GM12878 (cell line): ENCODE measurements around the gene BCL2. TPM values are rescaled to one million over a fixed set of nuclear protein-coding genes. Genes with fewer than 3 reads are reported as not detected.

Experiments
- ATAC-seq: fragments of 200-7000 bp; cut with Tn5 transposase; 3 replicates; pipeline ENCODE4 v1.9.1; 2020; ENCODE audit warnings: mild to moderate bottlenecking, moderate library complexity
- BruUV-seq: library from RNA; stranded (reverse); fragments of 400-500 nt; replicated peaks from 2 replicates; lab custom pipeline; 2021; lab: Mats Ljungman, UMichigan
- CTCF ChIA-PET: fragments of 300-600 bp; sonication (Branson Sonifier 250); formaldehyde crosslinking; extraction: SDS; loops from one replicate; lab custom pipeline; 2021; ENCODE audit warnings: inconsistent platforms; lab: Yijun Ruan, JAX
- POLR2A ChIA-PET: fragments of 350-600 bp; formaldehyde crosslinking; extraction: SDS; loops from one replicate; lab custom pipeline; 2021; ENCODE audit warnings: inconsistent platforms; lab: Charles Lee
- RAD21 ChIA-PET: fragments of 300-600 bp; sonication (Branson Sonifier 250); formaldehyde crosslinking; loops from one replicate; lab custom pipeline; 2023; ENCODE audit warnings: antibody characterized with exemption; ENCODE audit not compliant: unreplicated experiment; lab: Charles Lee
- SMC1A ChIA-PET: fragments of 300-600 bp; sonication (Branson Sonifier 250); formaldehyde crosslinking; loops from one replicate; lab custom pipeline; 2023; ENCODE audit not compliant: unreplicated experiment, uncharacterized antibody; lab: Charles Lee
- DNase-seq: peaks from one replicate; pipeline ENCODE4 v3.0.0-alpha.2; 2011; ENCODE audit warnings: low read depth, low spot score
- FAIRE-seq: peaks from 3 replicates; lab custom pipeline; 2011; peaks lifted over from hg19 to GRCh38; lab: Jason Lieb, UNC
- H2AFZ ChIP-seq: 2 replicates; pipeline ENCODE4 v1.6.0; 2011; ENCODE audit warnings: low read depth, low read length, control low read depth; ENCODE audit not compliant: control insufficient read depth
- H3K27ac ChIP-seq: 2 replicates; pipeline ENCODE4 v1.5.1; 2011; ENCODE audit warnings: control low read depth; ENCODE audit not compliant: control insufficient read depth, insufficient read depth
- H3K27me3 ChIP-seq, 2 experiments: replicated peaks in 1 of 2; 2 replicates each; pipeline versions ENCODE4 v1.6.0 to v1.6.1; 2011; ENCODE audit warnings: low read length in 1 of 2; ENCODE audit not compliant: control insufficient read depth in 2 of 2, insufficient read depth in 2 of 2
- H3K36me3 ChIP-seq, 2 experiments: 2 replicates each; pipeline ENCODE4 v1.5.1; 2011; ENCODE audit warnings: low read length in 1 of 2; ENCODE audit not compliant: control insufficient read depth in 2 of 2, insufficient read depth in 2 of 2
- H3K4me1 ChIP-seq: 2 replicates; pipeline ENCODE4 v1.6.1; 2011; ENCODE audit warnings: mild to moderate bottlenecking, low read length, moderate library complexity, mixed read lengths; ENCODE audit not compliant: control insufficient read depth, insufficient read depth
- H3K4me2 ChIP-seq: 2 replicates; pipeline ENCODE4 v1.6.0; 2011; ENCODE audit warnings: control low read depth; ENCODE audit not compliant: control insufficient read depth, insufficient read depth
- H3K4me3 ChIP-seq: fragments of 200-600 bp; sonication (generic); 2 replicates; pipeline ENCODE4 v1.5.1; 2016
- H3K79me2 ChIP-seq: 2 replicates; pipeline ENCODE4 v1.6.0; 2011; ENCODE audit warnings: low read length; ENCODE audit not compliant: control insufficient read depth, insufficient read depth
- H3K9ac ChIP-seq: 2 replicates; pipeline ENCODE4 v1.8.0; 2011; ENCODE audit warnings: low read length, control low read depth, mixed read lengths; ENCODE audit not compliant: control insufficient read depth, insufficient read depth
- H3K9me3 ChIP-seq: replicated peaks from 3 replicates; pipeline ENCODE4 v1.5.1; 2011; ENCODE audit warnings: mild to moderate bottlenecking, low read length; ENCODE audit not compliant: control insufficient read depth, insufficient read depth
- H4K20me1 ChIP-seq: 2 replicates; pipeline ENCODE4 v1.6.0; 2011; ENCODE audit not compliant: control insufficient read depth, insufficient read depth
- BCLAF1 ChIP-seq: fragments of 450-650 bp; IDR thresholded peaks from 2 replicates; pipeline ENCODE4 v1.6.1; 2017; ENCODE audit warnings: antibody characterized with exemption, mild to moderate bottlenecking, moderate library complexity
- EED ChIP-seq: sonication (generic); IDR thresholded peaks from 2 replicates; pipeline ENCODE4 v1.6.1; 2016; ENCODE audit warnings: antibody characterized with exemption, low read depth
- HDAC2 ChIP-seq: fragments of 200-600 bp; sonication (generic); IDR thresholded peaks from 2 replicates; pipeline ENCODE4 v1.6.1; 2017
- MYC ChIP-seq: IDR thresholded peaks from 2 replicates; pipeline ENCODE4 v1.6.1; 2011; ENCODE audit warnings: mild to moderate bottlenecking, low read length, moderate library complexity, inconsistent platforms; ENCODE audit not compliant: insufficient read depth, insufficient replicate concordance, insufficient read length, severe bottlenecking
- POLR2A ChIP-seq: IDR thresholded peaks from 2 replicates; pipeline ENCODE4 v1.6.1; 2011; ENCODE audit warnings: low read depth, mild to moderate bottlenecking, low read length
- RAD21 ChIP-seq: IDR thresholded peaks from 2 replicates; pipeline ENCODE4 v1.6.1; 2011; ENCODE audit warnings: mild to moderate bottlenecking, low read depth, low read length, moderate library complexity; ENCODE audit not compliant: insufficient read depth
- RCOR1 ChIP-seq: conservative IDR thresholded peaks from 2 replicates; pipeline ENCODE4 v1.6.1; 2012; ENCODE audit warnings: low read depth, low read length, improper control_type of control experiment
- SP1 ChIP-seq: IDR thresholded peaks from one replicate; pipeline ENCODE4 v1.6.1; 2011; ENCODE audit warnings: low read depth, low read length
- WGBS: methylation state at CpG from one replicate; pipeline ENCODE4 v1.1.6; 2016; ENCODE audit warnings: low lambda C conversion rate; ENCODE audit not compliant: insufficient replicate concordance, insufficient coverage; ENCODE audit errors: missing lambda C conversion rate; 5-methylcytosine and 5-hydroxymethylcytosine counted together
- in situ Hi-C: fragments of 300-500 bp; cut with MboI; formaldehyde crosslinking; loops from 9 replicates; pipeline ENCODE4 v1.14.3; 2018; ENCODE audit warnings: mixed read lengths
- intact Hi-C: fragments of 100-400 bp; cut with micrococcal nuclease; formaldehyde crosslinking; loops from one replicate; pipeline ENCODE4 v1.14.2; 2022; ENCODE audit not compliant: unreplicated experiment
- polyA plus RNA-seq, 11 experiments: library from polyadenylated mRNA; depleted of rRNA in 4 of 11; unstranded in 6 of 11; stranded (reverse) in 5 of 11; fragments of >200 nt; fragmentation: Nextera tagmentation in 4 of 11; fragmentation: Illumina TruSeq in 1 of 11; extraction: Ambion mirVana in 4 of 11; extraction: Trizol in 1 of 11; gene quantifications; 1 replicate in 1 of 11; 2 replicates in 10 of 11; pipeline versions ENCODE4 v1.2.1 to v1.2.3, GENCODE V29; 2011 to 2016; ENCODE audit warnings: inconsistent platforms in 2 of 11, missing spikeins in 2 of 11, low read depth in 1 of 11
- total RNA-seq, 4 experiments: library from RNA; depleted of rRNA in 3 of 4; stranded (reverse); fragments of >200 nt in 3 of 4; fragmentation: Illumina TruSeq in 1 of 4; extraction: Trizol in 1 of 4; gene quantifications; 2 replicates each; pipeline versions ENCODE4 v1.2.1 to v1.2.3, GENCODE V29; 2013 to 2021
- TF ChIP-seq, protein P1 (sequence below): fragments of 150-350 bp; IDR thresholded peaks from 2 replicates; pipeline ENCODE4 v1.6.1; 2014; ENCODE audit warnings: mild to moderate bottlenecking, low read depth, low read length

BCL2 gene
- total and polyA plus RNA-seq, 10 of the 15 experiments (the other 5 are each of a cell fraction or from before 2014, with no cell fraction given), result 4.1 to 47.8 (median 19.3) TPM

DNA sequence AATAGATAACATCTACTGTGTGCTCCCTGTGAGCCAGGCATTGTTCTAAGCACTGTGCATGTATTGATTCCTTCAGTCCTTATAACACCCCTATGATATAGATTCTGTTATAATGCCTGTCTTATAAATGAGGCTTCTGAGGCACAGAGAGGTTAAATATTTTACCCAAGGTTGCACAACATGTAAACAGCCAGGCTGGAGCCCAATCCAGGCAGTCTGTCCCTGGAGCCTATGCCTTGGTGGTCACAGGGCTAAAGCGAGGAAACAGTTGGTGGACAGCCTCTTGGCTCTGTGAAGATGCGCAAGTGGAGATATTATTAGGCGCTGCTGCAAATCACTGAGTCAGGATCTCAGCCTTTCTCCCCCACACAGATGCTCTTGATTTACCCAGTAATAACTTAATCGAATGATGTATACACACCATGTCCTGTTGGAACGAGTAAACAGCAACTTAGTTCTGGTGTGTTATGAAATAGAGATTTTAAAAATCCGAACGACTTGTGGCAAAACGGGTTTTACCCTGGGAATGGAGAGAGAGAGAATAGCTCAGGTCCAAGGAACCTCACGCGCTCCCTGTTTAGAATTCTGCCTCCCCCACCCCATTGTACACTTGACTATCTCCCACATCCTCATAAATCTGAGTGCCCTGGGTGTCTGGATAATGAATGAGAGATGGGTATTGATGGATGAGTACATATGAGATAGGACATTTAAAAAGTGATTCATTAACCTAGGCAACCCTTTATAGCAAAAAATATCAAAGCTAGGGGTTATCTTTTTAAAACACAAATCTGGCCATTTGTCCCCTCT, 231.9 kb downstream of the BCL2 start:
- ChIA-PET CTCF (interaction anchor here (0.5 to 0.8 kb wide), 2 partner anchors 27 to 229 kb away, joined by 3 to 4 read pairs; no protein-coding TSS in a partner anchor), POLR2A (interaction anchor here (0.6 kb wide), 1 partner anchor 276 kb away, joined by 4 read pairs; no protein-coding TSS in a partner anchor), RAD21 (no interaction called here), SMC1A (interaction anchor here (0.6 kb wide), 1 partner anchor 974 kb away, joined by 3 read pairs; no protein-coding TSS in a partner anchor)
- FAIRE-seq (no peak), ATAC-seq (no peak), DNase-seq (no peak)
- WGBS, result 78% methylated on average over 10 of the region's 10 CpGs
- in situ Hi-C loops (no loop called here), intact Hi-C loops (no loop called here)
- Histone ChIP-seq H3K27ac (no peak overlapping the region), H3K4me3 (no peak overlapping the region), H3K36me3 (no peaks in the 10 kb centered on the region), H3K9ac (no peak overlapping the region), H2AFZ (no peak overlapping the region), H4K20me1 (no peaks in the 10 kb centered on the region), H3K4me2 (no peak overlapping the region), H3K79me2 (no peaks in the 10 kb centered on the region), H3K9me3 (peaks cover 3% of the 10 kb centered on the region; the same call in 2 of the 3 replicates), H3K27me3 (no peaks in the 10 kb centered on the region), H3K4me1 (no peaks in the 10 kb centered on the region)
- TF ChIP-seq MYC, result no peak
- no peak for TF ChIP-seq HDAC2
- no peak for TF ChIP-seq BCLAF1
- no peak for TF ChIP-seq EED
- TF ChIP-seq SP1, result no peak
- TF ChIP-seq, protein P1, sequence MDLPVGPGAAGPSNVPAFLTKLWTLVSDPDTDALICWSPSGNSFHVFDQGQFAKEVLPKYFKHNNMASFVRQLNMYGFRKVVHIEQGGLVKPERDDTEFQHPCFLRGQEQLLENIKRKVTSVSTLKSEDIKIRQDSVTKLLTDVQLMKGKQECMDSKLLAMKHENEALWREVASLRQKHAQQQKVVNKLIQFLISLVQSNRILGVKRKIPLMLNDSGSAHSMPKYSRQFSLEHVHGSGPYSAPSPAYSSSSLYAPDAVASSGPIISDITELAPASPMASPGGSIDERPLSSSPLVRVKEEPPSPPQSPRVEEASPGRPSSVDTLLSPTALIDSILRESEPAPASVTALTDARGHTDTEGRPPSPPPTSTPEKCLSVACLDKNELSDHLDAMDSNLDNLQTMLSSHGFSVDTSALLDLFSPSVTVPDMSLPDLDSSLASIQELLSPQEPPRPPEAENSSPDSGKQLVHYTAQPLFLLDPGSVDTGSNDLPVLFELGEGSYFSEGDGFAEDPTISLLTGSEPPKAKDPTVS, result no peak
- no peak for TF ChIP-seq RCOR1
- no peak for TF ChIP-seq RAD21
- TF ChIP-seq POLR2A, result no peak
- no TSS peak for BruUV-seq
